ENCODE results near the gene EFCAB6. TPM values are rescaled to one million over a fixed set of nuclear protein-coding genes. Genes with fewer than 3 reads are reported as not detected.

The EFCAB6 gene
- total and polyA plus RNA-seq, 10 of the 15 experiments (the other 5 are each of a cell fraction or from before 2014, with no cell fraction given): 0.05 to 0.42 (median 0.19) TPM

DNA sequence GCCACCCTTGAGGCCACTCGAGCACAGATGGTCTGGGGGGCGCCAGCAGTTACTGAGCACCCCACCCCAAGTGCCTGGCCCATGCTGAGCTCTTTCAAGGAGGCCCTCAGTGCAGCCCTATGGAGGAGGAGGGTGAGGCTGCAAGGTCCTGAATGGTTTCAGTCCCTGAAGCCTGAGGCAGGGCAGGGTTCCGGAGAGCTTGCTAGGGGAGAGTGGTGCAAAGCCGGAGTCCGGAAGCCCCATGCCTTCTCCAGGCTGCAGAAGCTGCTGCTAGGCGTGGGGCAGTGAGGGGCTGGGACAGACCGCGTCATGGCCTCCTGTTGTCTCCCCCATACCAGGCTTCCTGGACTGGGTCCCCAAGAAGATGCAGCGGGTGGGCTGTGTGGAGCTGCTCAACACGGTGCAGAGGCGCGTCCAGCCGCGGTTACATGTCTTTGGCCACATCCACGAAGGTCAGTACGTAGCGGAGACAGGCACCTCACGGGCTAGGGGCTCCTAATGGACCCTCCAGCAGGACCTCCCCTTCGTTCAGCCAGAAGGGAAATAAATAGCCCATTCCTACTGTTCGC lies 309.7 kb downstream of the EFCAB6 start:
- CTCF ChIA-PET: no interaction called here
- FAIRE-seq: no peak

More for the DNA sequence above, 309.7 kb downstream of the EFCAB6 start:
- intact Hi-C loops (cut with micrococcal nuclease; ENCODE audit: unreplicated experiment) (no loop called here), in situ Hi-C loops (cut with MboI) (no loop called here)
- BruUV-seq (replicated peaks): no TSS peak
- H3K4me1 ChIP-seq (ENCODE audit: control insufficient read depth, insufficient read depth, low read length): no peaks in the 10 kb centered on the region
- no peaks in the 10 kb centered on the region for H3K79me2 ChIP-seq (ENCODE audit: control insufficient read depth, insufficient read depth, low read length)
- H3K27me3 ChIP-seq (replicated peaks in 1 of 2; ENCODE audit: control insufficient read depth in 2 of 2, insufficient read depth in 2 of 2, low read length in 1 of 2): no peaks in the 10 kb centered on the region; a peak in 1 of 4 replicates
- no peak overlapping the region for H3K4me2 ChIP-seq (ENCODE audit: control insufficient read depth, insufficient read depth)
- DNase-seq (ENCODE audit: low read depth, low spot score): no peak
- ATAC-seq: no peak
- WGBS (ENCODE audit: insufficient coverage, insufficient replicate concordance, low lambda C conversion rate, missing lambda C conversion rate): 50% methylated on average over 20 of the region's 20 CpGs
- no peaks in the 10 kb centered on the region; the same call in 2 of the 3 replicates for H3K9me3 ChIP-seq (replicated peaks; ENCODE audit: control insufficient read depth, insufficient read depth, low read length)
- H3K27ac ChIP-seq (ENCODE audit: control insufficient read depth, insufficient read depth): no peak overlapping the region
- RAD21 ChIA-PET (ENCODE audit: unreplicated experiment): no interaction called here
- H2AFZ ChIP-seq (ENCODE audit: control insufficient read depth, low read depth, low read length): no peak overlapping the region
- TF ChIP-seq NFYB (IDR thresholded peaks at IDR 0.05; ENCODE audit: insufficient read depth, low read depth, low read length) (no peak), SUZ12 (IDR thresholded peaks at IDR 0.05; ENCODE audit: unreplicated experiment) (no peak), CEBPB (IDR thresholded peaks at IDR 0.05; ENCODE audit: borderline replicate concordance in 1 of 2, low read depth in 2 of 2, low read length in 2 of 2) (no peak), SIN3A (IDR thresholded peaks at IDR 0.05; ENCODE audit: low read depth, low read length) (no peak), ZNF622 (IDR thresholded peaks at IDR 0.05) (no peak), HCFC1 (IDR thresholded peaks at IDR 0.05; ENCODE audit: low read length) (no peak), SMARCA5 (IDR thresholded peaks at IDR 0.05) (no peak), EP300 (IDR thresholded peaks at IDR 0.05; ENCODE audit: borderline replicate concordance in 1 of 2, control insufficient read depth in 1 of 2, low read depth in 2 of 2, low read length in 2 of 2) (no peak), EZH2 (IDR thresholded peaks at IDR 0.05; ENCODE audit: borderline replicate concordance, control insufficient read depth, low read depth, low read length) (no peak), ZNF207 (IDR thresholded peaks at IDR 0.05; ENCODE audit: borderline replicate concordance) (no peak)
- TF ChIP-seq, protein P1, sequence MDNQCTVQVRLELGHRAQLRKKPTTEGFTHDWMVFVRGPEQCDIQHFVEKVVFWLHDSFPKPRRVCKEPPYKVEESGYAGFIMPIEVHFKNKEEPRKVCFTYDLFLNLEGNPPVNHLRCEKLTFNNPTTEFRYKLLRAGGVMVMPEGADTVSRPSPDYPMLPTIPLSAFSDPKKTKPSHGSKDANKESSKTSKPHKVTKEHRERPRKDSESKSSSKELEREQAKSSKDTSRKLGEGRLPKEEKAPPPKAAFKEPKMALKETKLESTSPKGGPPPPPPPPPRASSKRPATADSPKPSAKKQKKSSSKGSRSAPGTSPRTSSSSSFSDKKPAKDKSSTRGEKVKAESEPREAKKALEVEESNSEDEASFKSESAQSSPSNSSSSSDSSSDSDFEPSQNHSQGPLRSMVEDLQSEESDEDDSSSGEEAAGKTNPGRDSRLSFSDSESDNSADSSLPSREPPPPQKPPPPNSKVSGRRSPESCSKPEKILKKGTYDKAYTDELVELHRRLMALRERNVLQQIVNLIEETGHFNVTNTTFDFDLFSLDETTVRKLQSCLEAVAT (IDR thresholded peaks at IDR 0.05): no peak
- TF ChIP-seq, protein P2, sequence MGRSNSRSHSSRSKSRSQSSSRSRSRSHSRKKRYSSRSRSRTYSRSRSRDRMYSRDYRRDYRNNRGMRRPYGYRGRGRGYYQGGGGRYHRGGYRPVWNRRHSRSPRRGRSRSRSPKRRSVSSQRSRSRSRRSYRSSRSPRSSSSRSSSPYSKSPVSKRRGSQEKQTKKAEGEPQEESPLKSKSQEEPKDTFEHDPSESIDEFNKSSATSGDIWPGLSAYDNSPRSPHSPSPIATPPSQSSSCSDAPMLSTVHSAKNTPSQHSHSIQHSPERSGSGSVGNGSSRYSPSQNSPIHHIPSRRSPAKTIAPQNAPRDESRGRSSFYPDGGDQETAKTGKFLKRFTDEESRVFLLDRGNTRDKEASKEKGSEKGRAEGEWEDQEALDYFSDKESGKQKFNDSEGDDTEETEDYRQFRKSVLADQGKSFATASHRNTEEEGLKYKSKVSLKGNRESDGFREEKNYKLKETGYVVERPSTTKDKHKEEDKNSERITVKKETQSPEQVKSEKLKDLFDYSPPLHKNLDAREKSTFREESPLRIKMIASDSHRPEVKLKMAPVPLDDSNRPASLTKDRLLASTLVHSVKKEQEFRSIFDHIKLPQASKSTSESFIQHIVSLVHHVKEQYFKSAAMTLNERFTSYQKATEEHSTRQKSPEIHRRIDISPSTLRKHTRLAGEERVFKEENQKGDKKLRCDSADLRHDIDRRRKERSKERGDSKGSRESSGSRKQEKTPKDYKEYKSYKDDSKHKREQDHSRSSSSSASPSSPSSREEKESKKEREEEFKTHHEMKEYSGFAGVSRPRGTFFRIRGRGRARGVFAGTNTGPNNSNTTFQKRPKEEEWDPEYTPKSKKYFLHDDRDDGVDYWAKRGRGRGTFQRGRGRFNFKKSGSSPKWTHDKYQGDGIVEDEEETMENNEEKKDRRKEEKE (IDR thresholded peaks at IDR 0.05): no peak
- H3K4me3 ChIP-seq: no peak overlapping the region
- no peaks in the 10 kb centered on the region for H4K20me1 ChIP-seq (ENCODE audit: control insufficient read depth, insufficient read depth)
- H3K36me3 ChIP-seq (ENCODE audit: control insufficient read depth in 2 of 2, insufficient read depth in 2 of 2, low read length in 1 of 2): no peaks in the 10 kb centered on the region
- no peak overlapping the region for H3K9ac ChIP-seq (ENCODE audit: control insufficient read depth, insufficient read depth, low read length)
- POLR2A ChIA-PET: no interaction called here
- SMC1A ChIA-PET (ENCODE audit: uncharacterized antibody, unreplicated experiment): no interaction called here

All from GM12878 (cell line).